Measurements from ENCODE around the gene DTYMK. TPM values are rescaled to one million over a fixed set of nuclear protein-coding genes. Genes with fewer than 3 reads are reported as not detected.
A peak's percentile ranks its signal among the peaks of the same experiment; 100 is the strongest.

The DTYMK gene
- total and polyA plus RNA-seq, 2 of the 8 experiments (the other 6 are each of a cell fraction or from before 2014, with no cell fraction given), result 58.3 to 69.9 TPM

DNA sequence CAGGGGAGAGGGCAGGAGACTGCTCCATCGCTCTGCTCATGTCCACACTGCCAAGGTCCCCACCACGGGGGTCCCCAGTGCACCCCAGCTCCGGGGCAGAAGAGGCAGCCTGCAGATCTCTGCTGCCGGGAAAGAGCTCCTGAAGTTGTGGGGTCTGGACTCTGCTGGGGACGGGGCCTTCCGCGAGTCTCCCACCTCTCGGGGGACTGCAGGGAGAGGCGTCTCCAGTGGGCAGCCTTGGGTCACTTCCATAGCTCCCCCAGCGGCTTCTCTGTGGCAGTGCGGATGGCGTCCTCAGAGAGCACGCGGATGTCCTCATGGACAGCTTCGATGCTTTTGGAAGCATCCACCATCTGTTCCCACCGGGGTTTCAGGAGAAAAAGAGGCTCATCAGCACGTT, 10.7 kb downstream of the DTYMK start:
- Histone ChIP-seq H4K8ac (ENCODE audit: extremely low read depth, insufficient read depth, low read length) (0 out of 2 replicates have a peak overlapping the region, but pooled peaks have one; percentile 68), H3K4me2 (ENCODE audit: insufficient read depth in 1 of 2, low read depth in 2 of 2, low read length in 2 of 2) (no peak overlapping the region), H3K36me3 (ENCODE audit: control insufficient read depth in 2 of 4, insufficient read depth in 4 of 4, low read length in 3 of 4) (peaks cover 15 to 40% (median 29%) of the 10 kb centered on the region in 4 experiments; a peak in 7 of 8 replicates), H2BK12ac (ENCODE audit: low read depth, low read length) (no peak overlapping the region), H2BK15ac (ENCODE audit: low read length) (no peak overlapping the region), H2BK5ac (ENCODE audit: low read depth, low read length) (no peak overlapping the region), H3K23ac (ENCODE audit: insufficient read length) (no peak overlapping the region), H4K20me1 (replicated peaks in 1 of 2; ENCODE audit: control insufficient read depth in 1 of 2, insufficient read depth in 2 of 2, low read length in 2 of 2) (peaks cover 5 to 19% of the 10 kb centered on the region in 2 experiments), H4K91ac (replicated peaks; ENCODE audit: insufficient read length, low read length) (no peak overlapping the region), H3K4ac (replicated peaks; ENCODE audit: insufficient read length, low read depth, low read length) (no peak overlapping the region), H3K18ac (ENCODE audit: extremely low read depth, low read length) (no peak overlapping the region), H2BK120ac (replicated peaks; ENCODE audit: low read depth, low read length) (no peak overlapping the region), H2AFZ (ENCODE audit: low read length) (no peak overlapping the region), H2BK20ac (ENCODE audit: low read length) (no peak overlapping the region), H3K79me1 (ENCODE audit: low read depth, low read length) (no peaks in the 10 kb centered on the region; the same call in 1 of the 2 replicates), H3K27me3 (replicated peaks in 1 of 4; ENCODE audit: control insufficient read depth in 3 of 4, extremely low read depth in 1 of 4, insufficient read depth in 3 of 4, low read length in 3 of 4) (no peaks in the 10 kb centered on the region), H3K23me2 (ENCODE audit: low read depth, low read length) (no peaks in the 10 kb centered on the region), H3K14ac (ENCODE audit: insufficient read length) (no peak overlapping the region), H3K4me1 (replicated peaks in 1 of 4; ENCODE audit: control insufficient read depth in 3 of 4, insufficient read depth in 4 of 4, low read length in 3 of 4) (no peaks in the 10 kb centered on the region), H4K5ac (ENCODE audit: insufficient read length, low read depth, low read length) (no peak overlapping the region), H3K9ac (replicated peaks in 1 of 4; ENCODE audit: extremely low read depth in 1 of 4, low read depth in 3 of 4, low read length in 3 of 4) (no peak overlapping the region), H3K79me2 (ENCODE audit: control insufficient read depth in 1 of 2, insufficient read depth in 2 of 2, low read length in 2 of 2) (no peaks in the 10 kb centered on the region), H3K27ac (ENCODE audit: low read depth, low read length) (no peak overlapping the region), H3K4me3 (ENCODE audit: extremely low read depth in 1 of 4, insufficient read depth in 2 of 4, low read depth in 3 of 4, low read length in 4 of 4) (no peak overlapping the region), H3K9me3 (ENCODE audit: insufficient read depth in 2 of 2, low read depth in 1 of 2, low read length in 1 of 2) (no peaks in the 10 kb centered on the region), H2AK5ac (ENCODE audit: low read depth, low read length) (no peak overlapping the region), H3K56ac (replicated peaks; ENCODE audit: insufficient read length, low read depth, low read length) (no peak overlapping the region)
- DNase-seq (ENCODE audit: low read depth in 1 of 2, low spot score in 2 of 2), result no peak
- TF ChIP-seq POLR2A (IDR thresholded peaks at IDR 0.05; ENCODE audit: control extremely low read depth in 1 of 2, low read depth in 2 of 2, low read length in 2 of 2) (0 out of 3 replicates have a peak, but pooled peaks of 1 of the 2 experiments have one; percentile 37), EZH2 (IDR thresholded peaks at IDR 0.05; ENCODE audit: low read depth, low read length, severe bottlenecking) (no peak)
- 89% methylated on average over 16 of the region's 17 CpGs; no CpG with 5 or more reads in 1 of the 2 experiments for WGBS, 2 experiments (ENCODE audit: extremely low coverage in 1 of 2, insufficient coverage in 1 of 2, insufficient read length in 1 of 2, insufficient replicate concordance in 2 of 2, low coverage in 1 of 2, low lambda C conversion rate in 2 of 2, missing lambda C conversion rate in 1 of 2)
- ChIA-PET CTCF (ENCODE audit: partially characterized antibody) (interaction anchor here (0.5 to 1.6 kb wide), 10 partner anchors 9 to 416 kb away, joined by 3 to 6 read pairs (median 4); partner anchors contain the start of gene DTYMK), POLR2A (ENCODE audit: partially characterized antibody) (interaction anchor here (0.6 to 20.2 kb wide), 8 partner anchors 10 to 201 kb away, joined by 3 to 265 read pairs (median 4); partner anchors contain the start of genes DTYMK and ING5)
- FAIRE-seq, result no peak
